T-cell (primary cell): ENCODE results near the gene MYB. TPM values are rescaled to one million over a fixed set of nuclear protein-coding genes. Genes with fewer than 3 reads are reported as not detected.

Experiments used
- ATAC-seq, 4 experiments: fragments of 200-7000 bp in 3 of 4; fragments of 150-1000 bp in 1 of 4; cut with Tn5 transposase; replicated peaks in 1 of 4; 1 replicate in 3 of 4; 2 replicates in 1 of 4; pipeline ENCODE4 v1.10.0; 2021; ENCODE audit warnings: moderate library complexity in 3 of 4, mild to moderate bottlenecking in 2 of 4, moderate number of reproducible peaks in 1 of 4
- CTCF ChIA-PET, 2 donors: fragments of 300-600 bp; sonication (Branson Sonifier 250); formaldehyde crosslinking; loops; one replicate each; lab custom pipeline; 2022; ENCODE audit warnings: antibody characterized with exemption in 2 of 2; lab: Charles Lee
- POLR2A ChIA-PET, 2 donors: fragments of 300-600 bp; sonication (Branson Sonifier 250); formaldehyde crosslinking; loops; one replicate each; lab custom pipeline; 2022; ENCODE audit warnings: antibody characterized with exemption in 2 of 2; lab: Charles Lee
- DNase-seq, 35 experiments: peaks; one replicate each; pipeline versions ENCODE4 v3.0.0 to v3.0.0-alpha.2; 2013 to 2023
- H3K27ac ChIP-seq: one replicate; pipeline ENCODE4 v1.5.1; 2013; ENCODE audit warnings: low read length
- H3K27me3 ChIP-seq, 2 experiments: replicated peaks in 1 of 2; 1 replicate in 1 of 2; 2 replicates in 1 of 2; pipeline versions ENCODE4 v1.6.1 to v1.7.0; 2013; ENCODE audit warnings: low read length in 1 of 2, mixed read lengths in 1 of 2; ENCODE audit not compliant: control insufficient read depth in 2 of 2, insufficient read depth in 2 of 2; ENCODE audit errors: extremely low read depth in 1 of 2
- H3K36me3 ChIP-seq, 2 donors: 1 replicate in 1 of 2; 2 replicates in 1 of 2; pipeline versions ENCODE4 v1.6.1 to v1.7.0; 2013; ENCODE audit warnings: low read length in 1 of 2; ENCODE audit not compliant: control insufficient read depth in 2 of 2, insufficient read depth in 1 of 2; ENCODE audit errors: extremely low read depth in 1 of 2
- H3K4me1 ChIP-seq, 2 experiments: 1 replicate in 1 of 2; 2 replicates in 1 of 2; pipeline versions ENCODE4 v1.6.1 to v1.7.0; 2013; ENCODE audit warnings: low read length in 2 of 2, mixed read lengths in 1 of 2; ENCODE audit not compliant: insufficient read depth in 2 of 2, control insufficient read depth in 1 of 2; ENCODE audit errors: extremely low read depth in 1 of 2
- H3K4me3 ChIP-seq, 2 donors: 1 replicate in 1 of 2; 2 replicates in 1 of 2; pipeline versions ENCODE4 v1.5.1 to v1.7.0; 2013; ENCODE audit warnings: mild to moderate bottlenecking in 2 of 2, low read length in 1 of 2, moderate library complexity in 1 of 2; ENCODE audit not compliant: control insufficient read depth in 1 of 2; ENCODE audit errors: extremely low read depth in 1 of 2
- H3K9me3 ChIP-seq: 2 replicates; pipeline ENCODE4 v1.7.0; 2013
- H3K27ac Mint-ChIP-seq, 2 donors: one replicate each; pipeline ENCODE4 v1.8.0; 2020 to 2021; ENCODE audit warnings: mild to moderate bottlenecking in 2 of 2, mixed read lengths in 2 of 2
- H3K27me3 Mint-ChIP-seq, 2 donors: one replicate each; pipeline ENCODE4 v1.8.0; 2021 to 2022; ENCODE audit warnings: mixed read lengths in 2 of 2
- H3K36me3 Mint-ChIP-seq: one replicate; pipeline ENCODE4 v1.8.0; 2021; ENCODE audit warnings: mixed read lengths
- H3K4me1 Mint-ChIP-seq, 3 donors: one replicate each; pipeline ENCODE4 v1.8.0; 2020 to 2022; ENCODE audit warnings: mixed read lengths in 3 of 3, mild to moderate bottlenecking in 1 of 3
- H3K4me3 Mint-ChIP-seq, 3 donors: one replicate each; pipeline ENCODE4 v1.8.0; 2020 to 2022; ENCODE audit warnings: mild to moderate bottlenecking in 3 of 3, mixed read lengths in 3 of 3, moderate library complexity in 3 of 3
- H3K9me3 Mint-ChIP-seq, 3 donors: one replicate each; pipeline ENCODE4 v1.8.0; 2020 to 2022; ENCODE audit warnings: mixed read lengths in 3 of 3
- WGBS: methylation state at CpG from one replicate; pipeline ENCODE4 v1.1.5; 2013; ENCODE audit warnings: missing lambda C conversion rate; ENCODE audit not compliant: insufficient coverage; 5-methylcytosine and 5-hydroxymethylcytosine counted together
- total RNA-seq, 35 experiments: library from RNA in 6 of 35; stranded (reverse) in 6 of 35; fragments of 120-200 nt in 1 of 35; gene quantifications; one replicate each; pipeline versions ENCODE4 v1.2.1 to v1.2.4 and lab custom pipeline; 2013 to 2026

MYB gene
- total RNA-seq, 5 donors from 2014 or later (not counting 1 experiment from before 2014, with no cell fraction given): 4.4 to 23.9 (median 17.1) TPM

- WGBS: under 1% methylated on average over 67 of the region's 78 CpGs
- Histone ChIP-seq H3K4me1 (peaks cover 12 to 21% of the 10 kb centered on the region in 2 experiments), H3K9me3 (no peaks in the 10 kb centered on the region), H3K27ac (no peak overlapping the region), H3K27me3 (no peaks in the 10 kb centered on the region), H3K36me3 (no peaks in the 10 kb centered on the region), H3K4me3 (peak overlapping the region; percentile 63 to 98)
- Mint-ChIP-seq H3K9me3 (no peaks in the 10 kb centered on the region), H3K27ac (peak overlapping the region; percentile 73 to 88), H3K4me1 (peaks cover 15 to 25% (median 24%) of the 10 kb centered on the region in 3 donors), H3K27me3 (no peaks in the 10 kb centered on the region), H3K4me3 (peak overlapping the region; percentile 83 to 94 (median 87)), H3K36me3 (peaks cover 4% of the 10 kb centered on the region)
- POLR2A ChIA-PET: interaction anchor here (0.6 to 0.7 kb wide), 2 partner anchors 17 to 84 kb away, joined by 5 to 8 read pairs; no protein-coding TSS in a partner anchor
- CTCF ChIA-PET: interaction anchor here (0.6 to 3.1 kb wide), 12 partner anchors 15 to 1205 kb away, joined by 3 to 18 read pairs (median 6); no protein-coding TSS in a partner anchor
- ATAC-seq: peak; percentile 21 to 33 (median 24)
- DNase-seq: peak in 28 of 35 experiments; percentile 10 to 58 (median 31)
Observed at GRCh38 chr6:135182071-135183001, 1.2 kb downstream of the MYB start.

- no peaks in the 10 kb centered on the region for H3K27me3 ChIP-seq
- 0% methylated on average over 27 of the region's 32 CpGs for WGBS
- Mint-ChIP-seq H3K27ac (peak overlapping the region; percentile 74 to 81), H3K4me3 (peak overlapping the region; percentile 83 to 94 (median 87)), H3K36me3 (peaks cover 4% of the 10 kb centered on the region), H3K9me3 (no peaks in the 10 kb centered on the region), H3K4me1 (peaks cover 15 to 25% (median 23%) of the 10 kb centered on the region in 3 donors), H3K27me3 (no peaks in the 10 kb centered on the region)
- peaks cover 12 to 21% of the 10 kb centered on the region in 2 experiments for H3K4me1 ChIP-seq
- ChIA-PET POLR2A (interaction anchor here (0.6 to 0.7 kb wide), 3 partner anchors 18 to 127 kb away, joined by 3 to 8 read pairs (median 5); no protein-coding TSS in a partner anchor), CTCF (interaction anchor here (0.6 to 3.1 kb wide), 24 partner anchors 9 to 1205 kb away, joined by 3 to 18 read pairs (median 4); partner anchors contain the start of gene HBS1L (in 1 of the 2))
- no peaks in the 10 kb centered on the region for H3K36me3 ChIP-seq
- H3K9me3 ChIP-seq: no peaks in the 10 kb centered on the region
- peak overlapping the region; percentile 5 for H3K27ac ChIP-seq
- peak; percentile 36 to 54 (median 46) for ATAC-seq
- peak overlapping the region; percentile 63 to 98 for H3K4me3 ChIP-seq
- peak in 33 of 35 experiments; percentile 29 to 72 (median 53) for DNase-seq
Observed at GRCh38 chr6:135183002-135183531, 2.0 kb downstream of the MYB start.

- Mint-ChIP-seq H3K27ac (peak overlapping the region; percentile 74 to 81), H3K4me3 (peak overlapping the region; percentile 83 to 94 (median 87))
- WGBS: 2% methylated on average over 18 of the region's 19 CpGs
Observed at GRCh38 chr6:135183532-135184440, 2.7 kb downstream of the MYB start.

GRCh38 chr6:135185483-135185882 is 4.4 kb downstream of the MYB start:
- Mint-ChIP-seq H3K27me3 (no peaks in the 10 kb centered on the region), H3K9me3 (no peaks in the 10 kb centered on the region), H3K27ac (no peak overlapping the region), H3K4me1 (peaks cover 14 to 25% (median 23%) of the 10 kb centered on the region in 3 donors), H3K4me3 (no peak overlapping the region), H3K36me3 (peaks cover 14% of the 10 kb centered on the region)
- no peak for DNase-seq
- ATAC-seq: no peak
- H3K36me3 ChIP-seq: no peaks in the 10 kb centered on the region
- H3K27me3 ChIP-seq: no peaks in the 10 kb centered on the region
- H3K27ac ChIP-seq: no peak overlapping the region
- no CpG with 5 or more reads among the region's 3 CpGs for WGBS
- POLR2A ChIA-PET: no interaction called here
- peaks cover 12 to 21% of the 10 kb centered on the region in 2 experiments for H3K4me1 ChIP-seq
- no peak overlapping the region for H3K4me3 ChIP-seq
- H3K9me3 ChIP-seq: no peaks in the 10 kb centered on the region
- CTCF ChIA-PET: interaction anchor here in 1 of 2 donors (0.6 to 3.1 kb wide), 6 partner anchors 34 to 306 kb away, joined by 3 to 18 read pairs (median 6); partner anchors contain the start of gene HBS1L

More at GRCh38 chr6:135183532-135184440, 2.7 kb downstream of the MYB start:
- Histone ChIP-seq H3K4me3 (peak overlapping the region; percentile 63 to 98), H3K4me1 (peaks cover 12 to 21% of the 10 kb centered on the region in 2 experiments), H3K27me3 (no peaks in the 10 kb centered on the region), H3K36me3 (no peaks in the 10 kb centered on the region), H3K27ac (peak overlapping the region; percentile 5), H3K9me3 (no peaks in the 10 kb centered on the region)
- CTCF ChIA-PET: interaction anchor here (0.6 to 3.1 kb wide), 27 partner anchors 8 to 1587 kb away, joined by 3 to 18 read pairs (median 4); partner anchors contain the start of gene HBS1L (in 2 of the 2)
- Mint-ChIP-seq H3K36me3 (peaks cover 6% of the 10 kb centered on the region), H3K4me1 (peaks cover 17 to 29% (median 25%) of the 10 kb centered on the region in 3 donors), H3K27me3 (no peaks in the 10 kb centered on the region), H3K9me3 (no peaks in the 10 kb centered on the region)
- ATAC-seq (peak; percentile 45 to 55 (median 48)), DNase-seq (peak; percentile 59 to 84 (median 71))
- POLR2A ChIA-PET: interaction anchor here (0.5 to 1.3 kb wide), 17 partner anchors 23 to 1111 kb away, joined by 3 to 10 read pairs (median 5); partner anchors contain the start of gene HBS1L (in 2 of the 2)

GRCh38 chr6:135186255-135186654 is 5.1 kb downstream of the MYB start:
- Histone ChIP-seq H3K27ac (no peak overlapping the region), H3K27me3 (no peaks in the 10 kb centered on the region), H3K4me1 (peaks cover 12 to 21% of the 10 kb centered on the region in 2 experiments), H3K4me3 (no peak overlapping the region), H3K36me3 (no peaks in the 10 kb centered on the region), H3K9me3 (no peaks in the 10 kb centered on the region)
- no peak for DNase-seq
- H3K9me3 Mint-ChIP-seq: no peaks in the 10 kb centered on the region
- peaks cover 14 to 24% (median 23%) of the 10 kb centered on the region in 3 donors for H3K4me1 Mint-ChIP-seq
- H3K36me3 Mint-ChIP-seq: peaks cover 14% of the 10 kb centered on the region
- ATAC-seq: no peak
- no CpG with 5 or more reads among the region's 2 CpGs for WGBS
- H3K27me3 Mint-ChIP-seq: no peaks in the 10 kb centered on the region
- H3K4me3 Mint-ChIP-seq: no peak overlapping the region
- H3K27ac Mint-ChIP-seq: no peak overlapping the region
- ChIA-PET POLR2A (no interaction called here), CTCF (no interaction called here)
